SHP77 (cell line): ENCODE data around the gene ROBO1.

Source experiments
- DNase-seq, 2 experiments: peaks; one replicate each; lab custom pipeline; 2025; lab: John Stamatoyannopoulos, UW

Gene ROBO1

DNA sequence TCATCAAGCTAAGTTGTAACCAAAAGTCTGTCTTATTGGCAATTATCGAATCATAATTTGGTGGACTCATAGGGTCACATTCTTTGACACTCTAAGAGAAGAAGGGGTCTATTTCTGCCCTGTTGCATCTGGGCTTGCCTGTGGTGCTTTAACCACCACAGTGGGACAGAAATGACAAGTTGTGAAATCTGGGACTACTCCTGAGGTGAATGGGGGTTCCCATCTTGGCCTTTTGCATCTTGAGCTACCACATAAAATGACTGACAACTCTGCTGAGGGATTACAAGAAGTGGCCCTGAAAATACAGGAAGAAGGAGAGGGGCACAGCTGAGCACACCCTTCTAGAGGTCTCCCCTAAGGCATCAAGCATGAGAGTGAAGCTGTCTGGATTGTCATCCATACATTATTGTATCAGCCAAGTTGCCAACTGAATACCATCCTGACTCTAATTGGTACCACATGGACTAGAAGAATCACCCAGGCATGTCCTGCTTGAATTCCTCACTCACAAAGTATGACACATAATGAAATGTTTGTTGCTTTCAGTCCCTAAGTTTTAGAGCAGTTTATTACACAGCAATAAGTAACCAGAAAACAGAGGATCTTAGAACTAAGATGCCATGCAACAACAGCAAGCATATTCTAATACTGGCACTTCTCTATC lies 306.5 kb downstream of the ROBO1 start:
- DNase-seq: no peak

GRCh38 chr3:79453600-79453999 lies 314.2 kb downstream of the ROBO1 start:
- no peak for DNase-seq

DNA sequence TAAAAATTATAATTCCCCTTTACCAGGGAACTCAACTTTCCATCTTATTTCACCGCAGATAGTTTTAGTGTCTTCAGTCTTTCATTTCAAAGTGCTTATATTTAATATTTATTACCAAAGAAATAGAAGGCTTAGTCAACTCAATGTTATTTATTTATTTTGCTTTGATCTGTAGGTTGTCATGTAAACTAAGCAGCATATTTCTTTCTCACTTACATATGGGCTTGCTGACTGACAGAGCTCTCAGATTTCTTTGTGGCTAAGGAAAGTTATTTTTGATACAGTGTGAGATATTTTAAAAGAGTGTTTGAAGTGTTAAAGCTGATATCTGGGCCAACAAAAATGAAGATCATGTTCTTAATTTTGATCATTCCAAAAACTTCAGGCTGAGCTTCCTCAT lies 331.4 kb downstream of the ROBO1 start:
- DNase-seq: no peak

DNA sequence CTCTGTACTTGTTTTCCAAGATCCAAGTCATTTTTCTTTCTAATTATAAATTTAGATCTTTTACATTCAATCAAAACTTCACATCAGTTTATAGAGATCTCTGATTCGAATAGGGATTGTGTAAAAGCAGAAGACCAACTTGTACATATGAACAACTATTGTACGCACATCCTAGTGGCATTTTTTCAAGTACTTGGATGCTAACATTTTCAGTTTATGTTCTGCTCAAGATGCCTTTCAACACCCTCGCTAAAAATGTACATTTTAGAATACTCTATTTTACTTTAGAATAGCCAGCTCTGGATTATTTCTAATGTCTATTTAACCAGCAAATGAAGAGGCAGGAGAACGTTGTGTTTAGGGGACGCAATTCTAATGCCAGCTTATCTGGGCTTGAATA lies 340.7 kb downstream of the ROBO1 start:
- DNase-seq: no peak

- DNase-seq: no peak
Observed at GRCh38 chr3:79424811-79425210, 343.0 kb downstream of the ROBO1 start.

DNA sequence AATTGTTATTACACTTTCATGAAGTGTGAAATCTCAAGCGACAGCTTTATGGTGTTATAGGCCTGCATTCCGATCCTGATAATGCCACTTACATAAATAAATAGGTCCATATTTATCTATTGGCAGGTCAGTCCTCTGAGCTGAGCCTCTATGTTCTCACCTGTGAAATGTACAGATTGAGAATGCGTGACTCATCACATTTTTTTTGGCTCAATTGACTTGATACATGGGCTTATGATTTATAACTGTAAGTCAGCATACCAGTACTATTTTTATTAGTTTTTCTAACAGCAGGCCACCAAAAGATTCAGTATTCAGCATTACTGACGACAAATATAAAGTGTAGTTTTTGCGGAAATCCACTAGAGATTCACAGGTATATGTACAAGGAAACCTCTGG lies 344.4 kb downstream of the ROBO1 start:
- DNase-seq: no peak

GRCh38 chr3:79421273-79421672 lies 346.5 kb downstream of the ROBO1 start:
- DNase-seq: no peak

- DNase-seq: no peak
Observed at GRCh38 chr3:79418855-79419621, 348.8 kb downstream of the ROBO1 start.

DNA sequence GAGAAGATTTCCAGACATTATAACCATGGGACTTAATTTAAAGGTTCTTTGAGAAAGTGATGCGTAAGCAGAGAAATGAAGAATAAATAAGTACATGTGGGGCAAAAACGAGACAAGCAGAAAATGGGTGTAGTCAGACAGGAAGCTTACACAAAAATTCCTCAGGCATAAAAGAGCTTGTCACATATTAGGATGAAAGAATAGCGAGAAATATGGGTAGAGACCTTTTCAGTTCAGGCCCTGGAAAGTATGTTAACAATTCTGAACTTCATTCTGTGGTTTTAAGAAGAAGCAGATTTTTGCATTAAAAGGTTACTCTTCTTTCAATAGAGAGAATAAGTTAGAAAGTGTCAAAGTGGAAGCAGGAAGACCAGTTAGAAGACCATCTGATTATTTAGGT lies 352.4 kb downstream of the ROBO1 start:
- no peak for DNase-seq

- DNase-seq: no peak
Observed at GRCh38 chr3:79414806-79415205, 353.0 kb downstream of the ROBO1 start.

DNA sequence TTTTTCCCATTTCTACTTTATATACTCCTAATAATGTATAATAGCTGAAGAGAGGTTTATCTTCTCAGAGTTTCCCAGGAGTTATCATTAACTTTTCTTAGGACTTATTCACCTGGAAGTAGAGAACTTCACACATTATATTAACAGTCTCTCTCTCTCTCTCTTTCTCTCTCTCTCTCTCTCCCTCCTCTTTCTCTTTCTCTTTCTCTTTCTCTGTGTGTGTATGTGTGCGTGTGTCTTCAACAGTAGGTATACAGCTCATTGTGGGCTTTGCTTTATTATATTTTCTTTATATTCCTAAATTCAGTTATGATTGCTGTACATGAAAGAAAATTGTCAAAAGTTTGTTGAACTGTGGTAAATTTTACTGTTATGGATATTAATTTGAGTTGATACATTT lies 353.8 kb downstream of the ROBO1 start:
- DNase-seq: no peak

- DNase-seq: no peak
Observed at GRCh38 chr3:79412537-79412936, 355.3 kb downstream of the ROBO1 start.

GRCh38 chr3:79410617-79411016 lies 357.2 kb downstream of the ROBO1 start:
- no peak for DNase-seq

GRCh38 chr3:79410136-79410535 lies 357.7 kb downstream of the ROBO1 start:
- no peak for DNase-seq

GRCh38 chr3:79406175-79406574 lies 361.6 kb downstream of the ROBO1 start:
- DNase-seq: no peak

GRCh38 chr3:79405183-79405582 lies 362.6 kb downstream of the ROBO1 start:
- peak; percentile 51 to 57 for DNase-seq

- no peak for DNase-seq
Observed at GRCh38 chr3:79396595-79396994, 371.2 kb downstream of the ROBO1 start.

DNA sequence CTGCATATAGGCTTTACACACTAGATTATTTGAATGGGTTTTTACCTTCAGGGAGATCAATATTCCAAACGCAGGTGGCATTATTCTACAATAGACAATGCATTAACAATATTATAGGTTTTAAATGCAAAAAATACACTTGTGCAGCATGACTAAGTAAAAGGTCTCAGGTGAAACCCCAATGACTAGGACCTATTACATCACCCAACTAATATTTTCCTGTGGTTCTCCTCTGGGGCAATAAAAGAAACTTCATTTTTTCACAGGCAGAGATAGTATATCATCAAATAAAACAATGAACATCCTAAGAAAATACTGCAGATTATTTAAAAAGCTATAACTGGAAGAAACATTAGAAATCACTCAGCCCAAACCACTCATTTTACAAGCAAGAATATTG lies 375.3 kb downstream of the ROBO1 start:
- DNase-seq: no peak

DNA sequence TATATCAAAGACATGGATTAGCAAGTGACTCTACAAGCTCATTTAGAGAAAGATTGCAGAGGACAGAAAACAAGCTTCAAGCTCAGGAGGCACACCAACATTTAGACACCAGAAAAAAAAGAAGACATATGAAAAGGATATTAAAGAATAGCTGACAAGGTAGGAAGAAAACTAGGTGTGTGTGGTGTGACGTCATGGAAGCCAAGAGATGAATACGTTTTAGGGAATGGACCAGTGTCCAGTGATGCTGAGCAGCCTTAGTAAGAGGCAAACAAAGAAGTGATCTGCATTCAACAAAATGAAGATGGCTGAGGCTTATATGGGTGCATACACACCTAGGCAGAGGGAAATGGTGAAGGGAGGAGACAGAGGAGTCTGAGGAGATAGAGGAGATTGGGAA lies 377.4 kb downstream of the ROBO1 start:
- DNase-seq: no peak

DNA sequence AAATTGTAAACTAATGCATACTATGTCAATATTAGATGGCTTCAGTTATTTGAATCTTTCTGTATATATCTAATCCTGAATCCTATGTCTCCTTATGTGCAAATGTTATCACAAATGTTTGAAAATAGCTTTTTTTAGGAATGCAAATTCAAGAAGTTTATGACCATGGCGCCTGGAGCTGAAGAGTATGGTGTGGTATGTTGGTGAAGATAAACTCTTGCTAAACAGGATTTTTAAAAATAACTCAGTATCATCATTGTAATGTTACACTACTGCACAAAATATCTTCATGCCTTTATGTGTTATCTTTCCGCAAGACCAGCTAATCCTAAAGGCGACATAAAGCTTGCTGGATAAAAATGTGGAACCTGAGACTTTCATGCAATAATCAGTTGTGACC lies 382.6 kb downstream of the ROBO1 start:
- no peak for DNase-seq

DNA sequence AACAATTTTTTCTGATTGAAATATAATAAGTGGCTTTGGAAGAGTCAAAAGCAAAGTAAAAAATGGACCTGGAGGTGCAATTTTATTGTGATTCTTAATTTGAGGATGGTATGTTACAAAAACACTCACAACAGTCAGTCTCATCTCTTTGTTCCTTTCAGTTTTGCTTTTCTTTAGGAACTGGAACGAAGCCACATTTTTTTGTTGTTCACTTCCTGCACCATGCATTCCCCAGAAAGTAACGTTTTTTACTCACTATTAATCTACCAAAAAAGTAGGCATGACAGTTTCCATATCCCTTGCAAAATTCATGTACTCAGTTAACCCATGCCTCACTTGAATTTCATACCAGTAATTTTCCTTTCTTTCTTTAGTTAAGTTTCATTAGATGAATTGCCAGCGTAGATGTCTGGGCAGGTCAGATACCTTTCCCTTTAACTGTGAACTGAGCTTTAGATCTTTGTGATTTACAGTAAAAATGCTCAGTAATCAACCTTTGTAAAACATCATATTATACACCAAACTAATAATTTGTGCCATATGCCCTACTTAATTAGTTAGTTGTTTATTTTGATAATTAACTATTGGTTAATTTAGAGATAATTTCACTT lies 384.3 kb downstream of the ROBO1 start:
- no peak for DNase-seq

GRCh38 chr3:79380581-79380980 lies 387.2 kb downstream of the ROBO1 start:
- DNase-seq: no peak

DNA sequence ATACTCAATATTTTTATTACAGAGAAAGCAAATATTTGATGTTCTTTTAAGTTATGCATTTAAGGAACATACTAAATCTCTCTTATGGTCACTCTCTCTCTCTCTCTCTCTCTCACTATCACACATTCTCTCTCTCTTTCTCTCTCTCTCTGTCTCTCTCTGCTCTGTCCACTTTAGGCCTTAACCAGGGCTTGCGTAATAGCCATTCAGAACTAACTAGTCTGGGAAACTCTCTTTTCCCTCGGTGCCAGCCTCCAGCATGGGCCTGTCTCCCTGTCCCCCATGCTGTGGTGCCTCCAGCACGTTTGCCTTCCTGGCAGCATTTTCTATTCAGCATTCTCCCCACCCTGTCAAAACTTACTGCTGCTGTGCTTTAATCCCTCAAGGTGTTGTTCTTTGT lies 389.7 kb downstream of the ROBO1 start:
- no peak for DNase-seq
